ENCODE data around the gene SERPINH1.

SERPINH1 gene

GRCh38 chr11:75557666-75558494, 4.2 kb upstream of the SERPINH1 start:
- no peak overlapping the region for H3K27ac Mint-ChIP-seq
- DNase-seq (no peak), ATAC-seq (no peak)
- H3K9me3 Mint-ChIP-seq, result no peaks in the 10 kb centered on the region
- H3K4me1 Mint-ChIP-seq, result peaks cover 16% of the 10 kb centered on the region
- peaks cover 4% of the 10 kb centered on the region for H3K36me3 Mint-ChIP-seq (ENCODE audit: low read depth)
- H3K27me3 Mint-ChIP-seq, result no peaks in the 10 kb centered on the region
- no peak overlapping the region for H3K4me3 Mint-ChIP-seq

GRCh38 chr11:75558939-75559843, 2.9 kb upstream of the SERPINH1 start:
- no peak overlapping the region for H3K4me3 Mint-ChIP-seq
- H3K36me3 Mint-ChIP-seq (ENCODE audit: low read depth), result peaks cover 4% of the 10 kb centered on the region
- ATAC-seq (no peak), DNase-seq (no peak)
- no peak overlapping the region for H3K27ac Mint-ChIP-seq
- H3K4me1 Mint-ChIP-seq, result peaks cover 23% of the 10 kb centered on the region
- no peaks in the 10 kb centered on the region for H3K9me3 Mint-ChIP-seq
- no peaks in the 10 kb centered on the region for H3K27me3 Mint-ChIP-seq

GRCh38 chr11:75560644-75561043, 1.4 kb upstream of the SERPINH1 start:
- peaks cover 33% of the 10 kb centered on the region for H3K4me1 Mint-ChIP-seq
- no peak overlapping the region for H3K27ac Mint-ChIP-seq
- peaks cover 4% of the 10 kb centered on the region for H3K36me3 Mint-ChIP-seq (ENCODE audit: low read depth)
- no peak for ATAC-seq
- H3K4me3 Mint-ChIP-seq, result peak overlapping the region; percentile 97
- no peaks in the 10 kb centered on the region for H3K27me3 Mint-ChIP-seq
- H3K9me3 Mint-ChIP-seq, result no peaks in the 10 kb centered on the region
- DNase-seq, result no peak

- ATAC-seq (peak; percentile 37), DNase-seq (no peak)
- no peaks in the 10 kb centered on the region for H3K27me3 Mint-ChIP-seq
- peak overlapping the region; percentile 97 for H3K4me3 Mint-ChIP-seq
- peaks cover 39% of the 10 kb centered on the region for H3K4me1 Mint-ChIP-seq
- peaks cover 4% of the 10 kb centered on the region for H3K36me3 Mint-ChIP-seq (ENCODE audit: low read depth)
- H3K9me3 Mint-ChIP-seq, result no peaks in the 10 kb centered on the region
- peak overlapping the region; percentile 97 for H3K27ac Mint-ChIP-seq
Measured at GRCh38 chr11:75561426-75562047, 516 bp upstream of the SERPINH1 start.

- DNase-seq (peak; percentile 19), ATAC-seq (no peak)
- Mint-ChIP-seq H3K9me3 (no peaks in the 10 kb centered on the region), H3K4me3 (peak overlapping the region; percentile 97), H3K4me1 (peaks cover 39% of the 10 kb centered on the region), H3K36me3 (ENCODE audit: low read depth) (peaks cover 9% of the 10 kb centered on the region), H3K27me3 (no peaks in the 10 kb centered on the region), H3K27ac (peak overlapping the region; percentile 97)
Measured at GRCh38 chr11:75562836-75563484, 907 bp downstream of the SERPINH1 start.

GRCh38 chr11:75563501-75563977, 1.5 kb downstream of the SERPINH1 start:
- peak overlapping the region; percentile 97 for H3K4me3 Mint-ChIP-seq
- H3K27ac Mint-ChIP-seq, result peak overlapping the region; percentile 97
- peaks cover 39% of the 10 kb centered on the region for H3K4me1 Mint-ChIP-seq
- no peak for DNase-seq
- H3K36me3 Mint-ChIP-seq (ENCODE audit: low read depth), result peaks cover 11% of the 10 kb centered on the region
- ATAC-seq, result no peak
- no peaks in the 10 kb centered on the region for H3K9me3 Mint-ChIP-seq
- H3K27me3 Mint-ChIP-seq, result no peaks in the 10 kb centered on the region

- Mint-ChIP-seq H3K4me1 (peaks cover 39% of the 10 kb centered on the region), H3K27ac (peak overlapping the region; percentile 97), H3K27me3 (no peaks in the 10 kb centered on the region), H3K9me3 (no peaks in the 10 kb centered on the region), H3K4me3 (peak overlapping the region; percentile 97), H3K36me3 (ENCODE audit: low read depth) (peaks cover 14% of the 10 kb centered on the region)
- DNase-seq, result no peak
- ATAC-seq, result no peak
Measured at GRCh38 chr11:75563978-75564552, 2.0 kb downstream of the SERPINH1 start.

- Mint-ChIP-seq H3K4me1 (peaks cover 39% of the 10 kb centered on the region), H3K27me3 (no peaks in the 10 kb centered on the region), H3K36me3 (ENCODE audit: low read depth) (peaks cover 14% of the 10 kb centered on the region), H3K27ac (no peak overlapping the region), H3K4me3 (no peak overlapping the region), H3K9me3 (no peaks in the 10 kb centered on the region)
- ATAC-seq, result no peak
- no peak for DNase-seq
Measured at GRCh38 chr11:75565221-75565814, 3.3 kb downstream of the SERPINH1 start.

- no peaks in the 10 kb centered on the region for H3K27me3 Mint-ChIP-seq
- no peak overlapping the region for H3K27ac Mint-ChIP-seq
- no peak overlapping the region for H3K4me3 Mint-ChIP-seq
- peaks cover 34% of the 10 kb centered on the region for H3K4me1 Mint-ChIP-seq
- no peak for DNase-seq
- ATAC-seq, result no peak
- H3K9me3 Mint-ChIP-seq, result no peaks in the 10 kb centered on the region
- peaks cover 14% of the 10 kb centered on the region for H3K36me3 Mint-ChIP-seq (ENCODE audit: low read depth)
Measured at GRCh38 chr11:75565916-75566762, 4.1 kb downstream of the SERPINH1 start.

- no peaks in the 10 kb centered on the region for H3K9me3 Mint-ChIP-seq
- no peak for DNase-seq
- H3K27me3 Mint-ChIP-seq, result no peaks in the 10 kb centered on the region
- H3K4me3 Mint-ChIP-seq, result no peak overlapping the region
- peaks cover 14% of the 10 kb centered on the region for H3K36me3 Mint-ChIP-seq (ENCODE audit: low read depth)
- no peak for ATAC-seq
- H3K4me1 Mint-ChIP-seq, result peaks cover 28% of the 10 kb centered on the region
- H3K27ac Mint-ChIP-seq, result no peak overlapping the region
Measured at GRCh38 chr11:75566763-75567279, 4.8 kb downstream of the SERPINH1 start.

- Mint-ChIP-seq H3K4me1 (peaks cover 23% of the 10 kb centered on the region), H3K9me3 (no peaks in the 10 kb centered on the region), H3K4me3 (no peak overlapping the region), H3K27me3 (no peaks in the 10 kb centered on the region), H3K36me3 (ENCODE audit: low read depth) (peaks cover 11% of the 10 kb centered on the region), H3K27ac (no peak overlapping the region)
- DNase-seq (no peak), ATAC-seq (no peak)
Measured at GRCh38 chr11:75567971-75568370, 5.9 kb downstream of the SERPINH1 start.

GRCh38 chr11:75568616-75569219, 6.7 kb downstream of the SERPINH1 start:
- Mint-ChIP-seq H3K4me1 (peaks cover 17% of the 10 kb centered on the region), H3K4me3 (no peak overlapping the region), H3K27me3 (no peaks in the 10 kb centered on the region), H3K9me3 (no peaks in the 10 kb centered on the region), H3K36me3 (ENCODE audit: low read depth) (peaks cover 11% of the 10 kb centered on the region), H3K27ac (no peak overlapping the region)
- DNase-seq, result no peak
- no peak for ATAC-seq
